Calu3 (cell line): ENCODE results near the gene GRIK3. TPM values are rescaled to one million over a fixed set of nuclear protein-coding genes. Genes with fewer than 3 reads are reported as not detected.

ENCODE experiments used
- BruUV-seq: library from RNA; stranded (reverse); fragments of 400-500 nt; replicated peaks from 2 replicates; lab custom pipeline; 2021; lab: Mats Ljungman, UMichigan
- CTCF ChIA-PET: fragments of 300-600 bp; sonication (Branson Sonifier 250); formaldehyde crosslinking; loops from one replicate; lab custom pipeline; 2022; ENCODE audit warnings: antibody characterized with exemption; lab: Charles Lee
- DNase-seq: peaks from one replicate; pipeline ENCODE4 v3.0.0; 2022
- H3K27ac Mint-ChIP-seq: one replicate; pipeline ENCODE4 v1.8.0; 2022; ENCODE audit warnings: mixed read lengths; ENCODE audit not compliant: unreplicated experiment
- H3K27me3 Mint-ChIP-seq: one replicate; pipeline ENCODE4 v1.8.0; 2022; ENCODE audit warnings: mixed read lengths; ENCODE audit not compliant: unreplicated experiment
- H3K36me3 Mint-ChIP-seq: one replicate; pipeline ENCODE4 v1.8.0; 2022; ENCODE audit warnings: mild to moderate bottlenecking, moderate library complexity, mixed read lengths; ENCODE audit not compliant: insufficient read depth, unreplicated experiment
- H3K4me1 Mint-ChIP-seq: one replicate; pipeline ENCODE4 v1.8.0; 2022; ENCODE audit warnings: mild to moderate bottlenecking, low read depth, mixed read lengths; ENCODE audit not compliant: unreplicated experiment
- H3K4me3 Mint-ChIP-seq: one replicate; pipeline ENCODE4 v1.8.0; 2022; ENCODE audit warnings: mild to moderate bottlenecking, low read depth, moderate library complexity, mixed read lengths; ENCODE audit not compliant: unreplicated experiment
- H3K9me3 Mint-ChIP-seq: one replicate; pipeline ENCODE4 v1.8.0; 2022; ENCODE audit warnings: low read depth, mixed read lengths; ENCODE audit not compliant: unreplicated experiment
- CTCF ChIP-seq: fragments of 200-600 bp; IDR thresholded peaks from one replicate; pipeline ENCODE4 v1.8.0; 2022; ENCODE audit warnings: antibody characterized with exemption; ENCODE audit not compliant: unreplicated experiment
- intact Hi-C: fragments of 100-400 bp; cut with micrococcal nuclease; formaldehyde crosslinking; loops from one replicate; pipeline ENCODE4 v1.10.0; 2022; ENCODE audit not compliant: unreplicated experiment
- total RNA-seq: library from RNA; stranded (reverse); gene quantifications from 2 replicates; pipeline ENCODE4 v1.2.3, GENCODE V29; 2022

Gene GRIK3
- total RNA-seq, 1 experiment from 2014 or later: not detected

- intact Hi-C loops: no loop called here
Observed at GRCh38 chr1:36775716-36776115, 258.6 kb downstream of the GRIK3 start.

GRCh38 chr1:36773827-36774541, 260.3 kb downstream of the GRIK3 start:
- intact Hi-C loops: no loop called here
- peaks cover 74% of the 10 kb centered on the region for H3K27me3 Mint-ChIP-seq
- BruUV-seq: no TSS peak
- no peaks in the 10 kb centered on the region for H3K9me3 Mint-ChIP-seq
- no peak for TF ChIP-seq CTCF
- H3K27ac Mint-ChIP-seq: no peak overlapping the region
- H3K4me3 Mint-ChIP-seq: no peak overlapping the region
- CTCF ChIA-PET: no interaction called here
- no peaks in the 10 kb centered on the region for H3K36me3 Mint-ChIP-seq
- no peak for DNase-seq
- no peaks in the 10 kb centered on the region for H3K4me1 Mint-ChIP-seq

More at GRCh38 chr1:36775716-36776115, 258.6 kb downstream of the GRIK3 start:
- Mint-ChIP-seq H3K4me1 (no peaks in the 10 kb centered on the region), H3K4me3 (no peak overlapping the region), H3K27ac (no peak overlapping the region), H3K27me3 (peaks cover 66% of the 10 kb centered on the region), H3K36me3 (peaks cover 4% of the 10 kb centered on the region), H3K9me3 (no peaks in the 10 kb centered on the region)
- no TSS peak for BruUV-seq
- DNase-seq: no peak
- CTCF ChIA-PET: no interaction called here
- no peak for TF ChIP-seq CTCF

- H3K36me3 Mint-ChIP-seq: no peaks in the 10 kb centered on the region
- no peak for TF ChIP-seq CTCF
- DNase-seq: no peak
- CTCF ChIA-PET: no interaction called here
- no peak overlapping the region for H3K27ac Mint-ChIP-seq
- BruUV-seq: no TSS peak
- peaks cover 80% of the 10 kb centered on the region for H3K27me3 Mint-ChIP-seq
- H3K9me3 Mint-ChIP-seq: no peaks in the 10 kb centered on the region
- intact Hi-C loops: no loop called here
- H3K4me1 Mint-ChIP-seq: no peaks in the 10 kb centered on the region
- H3K4me3 Mint-ChIP-seq: no peak overlapping the region
Observed at GRCh38 chr1:36772647-36773495, 261.4 kb downstream of the GRIK3 start.

- intact Hi-C loops: no loop called here
- H3K36me3 Mint-ChIP-seq: no peaks in the 10 kb centered on the region
- no peaks in the 10 kb centered on the region for H3K9me3 Mint-ChIP-seq
- H3K27ac Mint-ChIP-seq: no peak overlapping the region
- no peak for TF ChIP-seq CTCF
- BruUV-seq: no TSS peak
- DNase-seq: no peak
- H3K4me3 Mint-ChIP-seq: no peak overlapping the region
- no peaks in the 10 kb centered on the region for H3K4me1 Mint-ChIP-seq
- H3K27me3 Mint-ChIP-seq: peaks cover 80% of the 10 kb centered on the region
- CTCF ChIA-PET: no interaction called here
Observed at GRCh38 chr1:36771660-36772284, 262.5 kb downstream of the GRIK3 start.
